Vagina (tissue), 2 donors: ENCODE results near the gene USP49. TPM values are rescaled to one million over a fixed set of nuclear protein-coding genes. Genes with fewer than 3 reads are reported as not detected.

Experiments used
- DNase-seq, 2 donors: peaks; one replicate each; pipeline ENCODE4 v3.0.0-alpha.2; 2017; ENCODE audit errors: extremely low spot score in 2 of 2
- H3K27ac ChIP-seq: fragments of 200-600 bp; sonication (generic); one replicate; pipeline ENCODE4 v1.5.1; 2019
- H3K27me3 ChIP-seq: fragments of 200-600 bp; sonication (generic); one replicate; pipeline ENCODE4 v1.5.1; 2019
- H3K36me3 ChIP-seq, 2 donors: fragments of 200-600 bp; sonication (generic); one replicate each; pipeline ENCODE4 v1.5.1; 2017 to 2019
- H3K4me1 ChIP-seq: fragments of 200-600 bp; sonication (generic); one replicate; pipeline ENCODE4 v1.5.1; 2019
- H3K4me3 ChIP-seq, 2 donors: fragments of 200-600 bp; sonication (generic); 1 replicate in 1 of 2; 2 replicates in 1 of 2; pipeline ENCODE4 v1.5.1; 2016 to 2019
- H3K9me3 ChIP-seq: fragments of 200-600 bp; sonication (generic); one replicate; pipeline ENCODE4 v1.5.1; 2019
- CTCF ChIP-seq, 3 experiments: fragments of 450-650 bp in 2 of 3; fragments of 200-600 bp in 1 of 3; sonication (generic) in 1 of 3; IDR thresholded peaks; one replicate each; pipeline ENCODE4 v1.5.1; 2017 to 2019; ENCODE audit warnings: antibody characterized with exemption in 3 of 3, mild to moderate bottlenecking in 2 of 3, moderate library complexity in 2 of 3
- POLR2A ChIP-seq, 2 donors: fragments of 450-650 bp; IDR thresholded peaks; one replicate each; pipeline ENCODE4 v1.6.1; 2017; ENCODE audit warnings: antibody characterized with exemption in 2 of 2, mild to moderate bottlenecking in 2 of 2, moderate library complexity in 2 of 2
- POLR2AphosphoS5 ChIP-seq, 2 donors: sonication (generic); formaldehyde crosslinking; IDR thresholded peaks; one replicate each; pipeline ENCODE4 v1.9.0; 2017; ENCODE audit warnings: antibody characterized with exemption in 2 of 2, mild to moderate bottlenecking in 2 of 2, low read depth in 1 of 2; ENCODE audit not compliant: insufficient read depth in 1 of 2
- intact Hi-C: fragments of 100-400 bp; cut with DNase I; formaldehyde crosslinking; loops from one replicate; pipeline ENCODE4 v1.15.1; 2023
- total RNA-seq: library from RNA; depleted of rRNA; stranded (reverse); fragments of >200 nt; gene quantifications from one replicate; pipeline ENCODE4 v1.2.3, GENCODE V29; 2016

Gene USP49
- total RNA-seq, 1 donor from 2014 or later: 9.1 TPM

GRCh38 chr6:41914869-41915530, 19.8 kb upstream of the USP49 start:
- Histone ChIP-seq H3K27ac (no peak overlapping the region), H3K27me3 (no peaks in the 10 kb centered on the region), H3K4me1 (peaks cover 19% of the 10 kb centered on the region), H3K36me3 (peaks cover 0 to 24% of the 10 kb centered on the region in 2 donors), H3K9me3 (no peaks in the 10 kb centered on the region), H3K4me3 (no peak overlapping the region)
- no peak for DNase-seq
- TF ChIP-seq POLR2AphosphoS5 (IDR thresholded peaks at IDR 0.05; ENCODE audit: insufficient read depth in 1 of 2, low read depth in 1 of 2) (no peak), POLR2A (IDR thresholded peaks at IDR 0.05) (no peak), CTCF (IDR thresholded peaks at IDR 0.05) (no peak)
- intact Hi-C loops: no loop called here

GRCh38 chr6:41914343-41914742, 19.2 kb upstream of the USP49 start:
- H3K27me3 ChIP-seq: no peaks in the 10 kb centered on the region
- TF ChIP-seq CTCF (IDR thresholded peaks at IDR 0.05): no peak
- no peak for TF ChIP-seq POLR2A (IDR thresholded peaks at IDR 0.05)
- TF ChIP-seq POLR2AphosphoS5 (IDR thresholded peaks at IDR 0.05; ENCODE audit: insufficient read depth in 1 of 2, low read depth in 1 of 2): no peak
- no peak for DNase-seq
- no peaks in the 10 kb centered on the region for H3K9me3 ChIP-seq
- peaks cover 12% of the 10 kb centered on the region for H3K4me1 ChIP-seq
- H3K36me3 ChIP-seq: peaks cover 0 to 24% of the 10 kb centered on the region in 2 donors
- intact Hi-C loops: no loop called here
- H3K27ac ChIP-seq: no peak overlapping the region
- H3K4me3 ChIP-seq: no peak overlapping the region

GRCh38 chr6:41909727-41910126, 14.6 kb upstream of the USP49 start:
- no peaks in the 10 kb centered on the region for H3K9me3 ChIP-seq
- H3K4me1 ChIP-seq: no peaks in the 10 kb centered on the region
- peaks cover 0 to 37% of the 10 kb centered on the region in 2 donors for H3K36me3 ChIP-seq
- TF ChIP-seq CTCF (IDR thresholded peaks at IDR 0.05) (no peak), POLR2AphosphoS5 (IDR thresholded peaks at IDR 0.05; ENCODE audit: insufficient read depth in 1 of 2, low read depth in 1 of 2) (no peak), POLR2A (IDR thresholded peaks at IDR 0.05) (no peak)
- no peak overlapping the region for H3K4me3 ChIP-seq
- H3K27me3 ChIP-seq: no peaks in the 10 kb centered on the region
- H3K27ac ChIP-seq: no peak overlapping the region
- DNase-seq: no peak
- intact Hi-C loops: no loop called here

GRCh38 chr6:41901882-41902519, 6.8 kb upstream of the USP49 start:
- DNase-seq: no peak
- intact Hi-C loops: no loop called here
- Histone ChIP-seq H3K27ac (no peak overlapping the region), H3K4me3 (no peak overlapping the region), H3K27me3 (no peaks in the 10 kb centered on the region), H3K4me1 (no peaks in the 10 kb centered on the region), H3K36me3 (peaks cover 0 to 27% of the 10 kb centered on the region in 2 donors), H3K9me3 (no peaks in the 10 kb centered on the region)
- no peak for TF ChIP-seq POLR2AphosphoS5 (IDR thresholded peaks at IDR 0.05; ENCODE audit: insufficient read depth in 1 of 2, low read depth in 1 of 2)
- no peak for TF ChIP-seq CTCF (IDR thresholded peaks at IDR 0.05)
- TF ChIP-seq POLR2A (IDR thresholded peaks at IDR 0.05): no peak

- no peak for DNase-seq
- no peak overlapping the region for H3K27ac ChIP-seq
- H3K9me3 ChIP-seq: no peaks in the 10 kb centered on the region
- TF ChIP-seq CTCF (IDR thresholded peaks at IDR 0.05): no peak
- TF ChIP-seq POLR2A (IDR thresholded peaks at IDR 0.05): no peak
- no peak for TF ChIP-seq POLR2AphosphoS5 (IDR thresholded peaks at IDR 0.05; ENCODE audit: insufficient read depth in 1 of 2, low read depth in 1 of 2)
- H3K4me3 ChIP-seq: no peak overlapping the region
- peaks cover 0 to 18% of the 10 kb centered on the region in 2 donors for H3K36me3 ChIP-seq
- H3K4me1 ChIP-seq: peaks cover 9% of the 10 kb centered on the region
- intact Hi-C loops: no loop called here
- no peaks in the 10 kb centered on the region for H3K27me3 ChIP-seq
These were observed 5.7 kb upstream of the USP49 start for GRCh38 chr6:41900861-41901260.
